Astrocyte of the spinal cord (primary cell): ENCODE data around the gene CFC1B.
"Not testable (repeated sequence)": the region's sequence is repeated elsewhere in the genome, so short reads cannot be mapped to it uniquely, and the experiment has no call there.

ENCODE experiments used
- DNase-seq: peaks from one replicate; pipeline ENCODE4 v3.0.0; 2011; ENCODE audit warnings: low read depth, low spot score
- H3K4me3 ChIP-seq: 2 replicates; pipeline ENCODE4 v1.5.1; 2011; ENCODE audit warnings: low read depth, mild to moderate bottlenecking, low read length, moderate library complexity
- in situ Hi-C: cut with HindIII; loops from 2 replicates; pipeline ENCODE4 v1.10.0; 2017; ENCODE audit warnings: low sequenced_read_pairs

CFC1B gene

DNA sequence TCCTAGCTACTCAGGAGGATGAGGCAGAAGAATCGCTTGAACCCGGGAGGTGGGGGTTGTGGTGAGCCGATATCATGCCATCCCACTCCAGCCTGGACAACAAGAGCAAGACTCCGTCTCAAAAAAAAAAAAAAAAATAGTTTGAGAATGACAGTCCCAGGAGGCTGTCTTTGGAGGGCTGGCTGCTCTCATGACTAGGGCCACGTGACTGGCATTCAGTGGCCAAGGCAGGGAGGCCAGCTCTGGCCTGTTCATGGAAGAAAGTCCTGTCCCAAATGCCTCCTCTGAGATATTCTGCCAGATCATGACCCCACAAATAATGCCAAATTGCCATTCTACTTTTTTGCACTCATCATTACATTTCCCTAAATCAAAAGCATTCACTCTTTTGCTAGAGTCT, 24.0 kb downstream of the CFC1B start:
- in situ Hi-C loops, DNase-seq, H3K4me3 ChIP-seq: not testable (repeated sequence)

GRCh38 chr2:130548418-130548817, 27.4 kb downstream of the CFC1B start:
- in situ Hi-C loops, H3K4me3 ChIP-seq, DNase-seq: not testable (repeated sequence)

DNA sequence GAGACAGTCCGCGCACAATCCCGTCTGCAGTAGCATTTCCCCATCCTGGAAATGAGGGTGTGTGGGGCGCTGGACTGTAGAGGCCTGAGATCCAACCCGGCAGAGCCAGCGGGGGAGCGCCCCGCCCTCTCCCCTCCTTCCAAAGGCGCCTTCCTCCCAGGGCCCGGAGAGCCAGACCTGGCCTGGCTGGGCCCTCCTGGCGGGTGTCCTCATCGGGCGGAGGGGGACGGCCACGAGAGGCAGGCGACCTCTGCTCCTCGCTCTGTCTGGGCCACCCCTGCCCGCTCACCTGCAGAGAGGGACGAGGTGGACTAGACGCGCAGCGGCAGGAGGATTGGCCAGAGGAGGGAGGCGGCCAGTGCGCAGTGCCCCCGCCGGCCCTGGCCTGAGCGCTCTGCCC, 28.5 kb downstream of the CFC1B start:
- in situ Hi-C loops, DNase-seq, H3K4me3 ChIP-seq: not testable (repeated sequence)

- H3K4me3 ChIP-seq, in situ Hi-C loops, DNase-seq: not testable (repeated sequence)
Observed at GRCh38 chr2:130554178-130554577, 33.2 kb downstream of the CFC1B start.

GRCh38 chr2:130556441-130556840, 35.4 kb downstream of the CFC1B start:
- in situ Hi-C loops, DNase-seq, H3K4me3 ChIP-seq: not testable (repeated sequence)

DNA sequence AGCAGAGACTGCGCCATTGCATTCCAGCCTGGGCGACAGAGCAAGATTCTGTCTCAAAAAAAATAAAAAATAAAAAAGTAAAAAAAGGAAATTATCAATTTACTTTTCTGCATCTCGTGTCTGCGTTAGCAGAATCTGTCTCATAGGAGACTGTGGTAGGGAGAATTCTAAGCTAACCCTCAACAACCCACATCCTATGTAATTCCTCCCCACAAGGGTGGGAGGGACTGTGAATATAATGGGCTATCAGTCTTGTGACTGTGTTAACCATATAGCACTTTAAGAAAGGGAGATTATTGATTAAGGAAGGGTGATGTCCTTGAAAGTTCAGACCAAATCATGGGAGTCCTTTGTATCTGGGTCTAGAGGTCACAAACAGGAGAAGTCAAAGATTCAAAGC, 45.1 kb downstream of the CFC1B start:
- DNase-seq, H3K4me3 ChIP-seq, in situ Hi-C loops: not testable (repeated sequence)

GRCh38 chr2:130571929-130572328, 50.9 kb downstream of the CFC1B start:
- in situ Hi-C loops, DNase-seq, H3K4me3 ChIP-seq: not testable (repeated sequence)

DNA sequence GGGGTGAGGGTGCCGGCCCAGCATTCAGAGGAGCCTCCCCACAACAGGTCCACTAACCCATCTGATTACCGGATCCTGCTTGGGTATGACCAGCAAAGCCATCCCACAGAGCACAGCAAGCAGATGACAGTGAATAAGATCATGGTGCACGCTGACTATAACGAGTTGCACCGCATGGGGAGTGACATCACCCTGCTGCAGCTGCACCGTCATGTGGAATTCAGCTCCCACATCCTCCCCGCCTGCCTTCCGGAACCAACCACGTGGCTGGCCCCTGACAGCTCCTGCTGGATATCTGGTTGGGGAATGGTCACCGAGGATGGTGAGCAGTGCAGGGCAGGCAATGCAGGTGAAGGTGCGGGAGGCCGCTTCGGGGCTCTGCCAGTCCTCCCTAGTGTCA, 53.2 kb downstream of the CFC1B start:
- H3K4me3 ChIP-seq, DNase-seq, in situ Hi-C loops: not testable (repeated sequence)

- H3K4me3 ChIP-seq, in situ Hi-C loops, DNase-seq: not testable (repeated sequence)
Observed at GRCh38 chr2:130576209-130576784, 55.3 kb downstream of the CFC1B start.

DNA sequence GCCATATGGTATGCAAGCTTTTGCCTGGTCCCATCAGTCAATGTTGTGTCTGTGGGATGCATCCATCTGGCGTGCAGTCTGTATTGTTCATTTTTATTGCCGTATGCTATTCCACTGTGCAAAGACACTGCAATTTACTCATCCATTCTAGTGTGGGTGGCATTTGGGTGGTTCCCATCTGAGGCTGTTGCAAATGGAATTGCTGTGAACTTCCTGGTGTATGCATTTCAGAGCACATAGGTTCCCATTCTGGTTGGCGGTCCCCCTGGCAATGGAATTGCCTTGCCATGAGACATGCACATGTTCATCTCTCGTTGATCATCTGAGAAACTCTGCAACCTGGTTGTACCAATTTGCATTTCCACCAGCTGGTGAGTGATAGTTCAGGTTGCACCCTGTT, 56.5 kb downstream of the CFC1B start:
- DNase-seq, in situ Hi-C loops, H3K4me3 ChIP-seq: not testable (repeated sequence)
